ENCODE results near the gene TMEM234. TPM values are rescaled to one million over a fixed set of nuclear protein-coding genes. Genes with fewer than 3 reads are reported as not detected.

The TMEM234 gene
- total and polyA plus RNA-seq, 2 of the 13 experiments (the other 11 are each of a cell fraction or from before 2014, with no cell fraction given), result 6.1 to 9.0 TPM

- TF ChIP-seq USF2 (IDR thresholded peaks at IDR 0.05; ENCODE audit: low read depth, low read length), result no peak
- TF ChIP-seq USF2 (CRISPR knock-in tag; IDR thresholded peaks at IDR 0.05; ENCODE audit: borderline replicate concordance), result no peak; the same call in 1 of the 2 replicates
- TF ChIP-seq ZNF318 (CRISPR knock-in tag; IDR thresholded peaks at IDR 0.05), result no peak
- TF ChIP-seq, protein P1, sequence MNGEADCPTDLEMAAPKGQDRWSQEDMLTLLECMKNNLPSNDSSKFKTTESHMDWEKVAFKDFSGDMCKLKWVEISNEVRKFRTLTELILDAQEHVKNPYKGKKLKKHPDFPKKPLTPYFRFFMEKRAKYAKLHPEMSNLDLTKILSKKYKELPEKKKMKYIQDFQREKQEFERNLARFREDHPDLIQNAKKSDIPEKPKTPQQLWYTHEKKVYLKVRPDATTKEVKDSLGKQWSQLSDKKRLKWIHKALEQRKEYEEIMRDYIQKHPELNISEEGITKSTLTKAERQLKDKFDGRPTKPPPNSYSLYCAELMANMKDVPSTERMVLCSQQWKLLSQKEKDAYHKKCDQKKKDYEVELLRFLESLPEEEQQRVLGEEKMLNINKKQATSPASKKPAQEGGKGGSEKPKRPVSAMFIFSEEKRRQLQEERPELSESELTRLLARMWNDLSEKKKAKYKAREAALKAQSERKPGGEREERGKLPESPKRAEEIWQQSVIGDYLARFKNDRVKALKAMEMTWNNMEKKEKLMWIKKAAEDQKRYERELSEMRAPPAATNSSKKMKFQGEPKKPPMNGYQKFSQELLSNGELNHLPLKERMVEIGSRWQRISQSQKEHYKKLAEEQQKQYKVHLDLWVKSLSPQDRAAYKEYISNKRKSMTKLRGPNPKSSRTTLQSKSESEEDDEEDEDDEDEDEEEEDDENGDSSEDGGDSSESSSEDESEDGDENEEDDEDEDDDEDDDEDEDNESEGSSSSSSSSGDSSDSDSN (CRISPR knock-in tag; IDR thresholded peaks at IDR 0.05), result peak; percentile 59
- TF ChIP-seq MAZ (IDR thresholded peaks at IDR 0.05; ENCODE audit: borderline replicate concordance, low read depth, low read length), result peak; percentile 60; the same call in 1 of the 2 replicates
- TF ChIP-seq MAZ (CRISPR knock-in tag; IDR thresholded peaks at IDR 0.05; ENCODE audit: low read depth), result peak; percentile 90
- peak; percentile 87; the same call in 1 of the 2 replicates for TF ChIP-seq ETV5 (CRISPR knock-in tag; IDR thresholded peaks at IDR 0.05; ENCODE audit: borderline replicate concordance)
- TF ChIP-seq ZNF160 (CRISPR knock-in tag; IDR thresholded peaks at IDR 0.05), result no peak
- TF ChIP-seq ZNF264 (CRISPR knock-in tag; IDR thresholded peaks at IDR 0.05), result no peak
- no peak for TF ChIP-seq ZNF850 (CRISPR knock-in tag; conservative IDR thresholded peaks at IDR 0.05)
- peak; percentile 94; the same call in 1 of the 2 replicates for TF ChIP-seq BCL3 (CRISPR knock-in tag; IDR thresholded peaks at IDR 0.05)
- TF ChIP-seq SNAPC2 (CRISPR knock-in tag; IDR thresholded peaks at IDR 0.05), result peak; percentile 85
- TF ChIP-seq SOX6 (IDR thresholded peaks at IDR 0.05), result no peak
- TF ChIP-seq SOX6 (CRISPR knock-in tag; IDR thresholded peaks at IDR 0.05), result peak; percentile 57
- TF ChIP-seq ZKSCAN1 (IDR thresholded peaks at IDR 0.05; ENCODE audit: low read length), result no peak
These were observed 42.5 kb downstream of the TMEM234 start, which contains the start of gene TXLNA (continued) for GRCh38 chr1:32179443-32180185.
